Pons (tissue), 1 donor: ENCODE results near the gene C4BPA.

Experiments
- DNase-seq: peaks from one replicate; pipeline ENCODE4 v3.0.0-alpha.2; 2016; ENCODE audit warnings: low spot score

Gene C4BPA

DNA sequence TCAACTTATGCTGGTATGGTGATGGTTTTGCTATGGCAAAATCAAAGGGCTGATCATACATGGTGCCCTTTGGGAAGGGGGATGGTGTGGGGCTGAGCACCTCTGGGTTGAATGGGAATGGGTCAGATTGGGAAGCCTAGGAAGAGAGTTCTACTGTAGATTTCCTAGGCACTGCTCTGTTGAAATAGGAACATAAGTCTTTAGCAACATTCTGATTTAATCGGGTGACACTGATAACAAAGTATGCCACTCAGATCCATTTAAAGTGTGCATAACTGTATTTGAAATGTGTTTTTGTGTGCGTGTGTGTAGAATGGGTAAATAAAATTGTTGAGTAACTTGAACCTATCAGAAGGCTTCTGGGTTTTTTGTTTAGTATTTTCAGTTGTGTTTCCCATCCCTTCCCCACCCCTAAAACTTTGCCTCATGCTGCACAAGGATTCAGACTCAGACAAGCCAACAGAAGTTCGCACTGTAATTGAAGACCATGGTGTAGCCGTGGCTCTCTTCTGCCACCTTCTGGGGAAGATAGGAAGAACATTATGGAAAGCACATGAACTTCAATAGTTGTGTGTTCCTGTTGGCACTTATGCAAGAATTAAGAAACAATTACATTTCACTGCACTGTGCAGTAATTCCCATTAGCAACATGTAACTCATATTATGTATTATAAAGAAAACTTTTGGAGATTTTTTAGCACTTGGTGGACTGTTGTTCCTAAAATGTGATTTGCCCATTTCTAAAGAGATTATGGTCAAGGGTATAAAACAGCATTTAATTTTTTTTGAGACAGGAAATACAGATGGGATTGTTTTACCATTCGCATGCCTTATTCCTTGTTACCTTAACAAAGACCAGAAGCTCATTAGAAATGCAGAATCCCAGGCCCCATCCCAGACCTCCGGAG, 26.3 kb upstream of the C4BPA start:
- peak; percentile 88 for DNase-seq

DNA sequence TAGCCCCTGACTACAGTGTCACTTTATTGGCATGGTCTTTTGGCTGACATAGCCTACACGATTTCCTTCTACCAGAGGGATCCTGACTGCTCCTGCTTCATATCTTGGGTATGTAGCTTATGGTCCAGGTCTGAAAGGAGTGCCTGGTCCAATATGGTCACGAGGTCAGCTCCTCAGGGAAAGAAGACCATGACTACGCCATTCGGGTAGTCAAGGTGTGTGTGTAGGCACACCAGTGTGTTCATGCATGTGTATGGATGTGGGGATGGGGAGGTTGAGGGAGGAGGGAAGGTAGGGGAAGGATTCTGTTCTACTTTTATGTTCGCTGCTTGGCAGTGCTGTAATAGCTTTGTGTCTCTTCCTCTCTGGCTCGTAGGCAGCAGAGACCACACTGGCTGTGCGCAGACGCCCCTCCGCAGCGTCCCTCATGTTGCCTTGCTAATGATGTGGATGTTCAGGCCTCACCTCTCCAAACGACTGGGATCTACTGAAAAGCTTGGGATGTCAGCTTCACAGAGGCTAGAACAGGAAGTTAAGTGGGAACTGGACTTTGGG, 25.4 kb upstream of the C4BPA start:
- no peak for DNase-seq

DNA sequence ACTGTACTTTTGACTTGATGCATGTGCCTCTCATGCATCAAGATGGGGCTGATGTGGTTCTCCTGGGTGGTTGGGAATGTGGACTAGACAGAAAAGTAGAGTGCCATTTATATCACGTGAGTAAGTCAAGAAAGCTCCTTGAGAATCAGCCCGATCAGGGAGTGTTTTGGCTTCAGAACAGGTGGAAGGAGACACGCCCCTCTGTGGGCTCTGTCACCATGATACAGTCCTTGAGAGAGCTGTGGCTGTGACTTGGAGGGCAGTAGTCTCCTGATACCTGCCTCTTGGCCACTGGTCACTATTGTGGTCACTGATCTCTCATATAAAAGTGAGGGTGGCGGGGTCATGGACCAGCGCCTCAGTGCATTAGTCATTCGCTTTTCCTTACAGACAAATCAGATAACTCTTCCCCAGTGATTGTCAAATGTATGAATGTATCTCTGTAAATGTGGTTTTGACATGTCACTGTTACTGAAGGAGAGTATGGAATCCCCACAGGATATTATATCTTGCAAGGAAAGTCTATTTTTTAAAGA, 24.3 kb upstream of the C4BPA start:
- no peak for DNase-seq

DNA sequence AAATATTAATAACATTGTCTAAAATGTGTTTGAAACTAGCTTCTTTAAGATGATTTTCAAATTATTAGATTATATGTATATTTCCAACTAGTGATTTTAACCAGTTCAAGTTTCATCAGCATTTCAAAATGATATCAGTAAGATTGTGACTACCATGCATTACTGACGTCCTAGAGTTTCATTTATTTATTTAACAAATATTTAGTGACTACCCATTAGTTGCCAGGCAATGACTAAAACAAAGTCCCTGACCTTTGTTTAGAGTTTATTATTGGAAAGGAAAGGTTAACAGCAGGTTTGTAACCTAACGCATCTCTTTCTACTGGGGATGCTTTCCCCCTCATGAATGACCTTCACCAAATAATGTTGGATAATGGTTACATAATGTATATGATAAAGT, 22.9 kb upstream of the C4BPA start:
- DNase-seq: no peak

DNA sequence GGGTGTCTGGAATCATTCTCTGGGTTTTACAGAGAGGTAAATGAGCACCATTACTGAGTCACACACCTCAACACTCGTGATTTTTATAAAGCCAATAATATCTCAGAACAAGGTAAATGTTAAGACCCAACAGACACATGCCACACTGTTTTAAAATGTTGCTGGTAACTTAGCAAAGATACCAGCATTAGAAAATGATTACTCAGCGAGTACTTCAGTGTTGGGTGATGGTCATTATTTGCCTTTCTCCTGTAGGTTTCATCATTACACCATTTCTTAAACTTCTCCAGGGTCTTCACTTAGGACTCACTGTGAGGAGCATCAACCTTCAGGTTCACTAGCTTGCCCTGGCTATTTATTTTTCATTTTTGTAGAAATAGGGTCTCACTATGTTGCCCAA, 22.2 kb upstream of the C4BPA start:
- no peak for DNase-seq

DNA sequence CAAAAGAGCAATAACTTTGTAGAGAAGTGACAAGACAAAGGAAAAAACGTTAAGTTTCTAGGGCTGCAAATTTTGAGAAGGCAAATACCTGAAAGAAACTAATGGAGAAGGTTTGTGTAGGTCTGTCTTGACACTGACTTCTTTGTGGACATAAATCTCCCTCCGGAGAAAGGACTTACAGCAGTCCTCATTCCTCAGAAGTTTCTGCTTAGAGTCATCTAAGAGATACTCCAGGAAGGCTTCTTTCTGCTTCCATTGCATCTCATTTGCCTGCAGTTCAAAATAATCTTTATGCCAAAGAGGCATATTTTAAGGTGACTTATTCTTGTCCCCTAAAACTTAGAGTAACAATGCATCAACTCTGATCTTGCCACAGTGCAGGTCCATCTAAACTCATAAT, 19.8 kb upstream of the C4BPA start:
- no peak for DNase-seq

DNA sequence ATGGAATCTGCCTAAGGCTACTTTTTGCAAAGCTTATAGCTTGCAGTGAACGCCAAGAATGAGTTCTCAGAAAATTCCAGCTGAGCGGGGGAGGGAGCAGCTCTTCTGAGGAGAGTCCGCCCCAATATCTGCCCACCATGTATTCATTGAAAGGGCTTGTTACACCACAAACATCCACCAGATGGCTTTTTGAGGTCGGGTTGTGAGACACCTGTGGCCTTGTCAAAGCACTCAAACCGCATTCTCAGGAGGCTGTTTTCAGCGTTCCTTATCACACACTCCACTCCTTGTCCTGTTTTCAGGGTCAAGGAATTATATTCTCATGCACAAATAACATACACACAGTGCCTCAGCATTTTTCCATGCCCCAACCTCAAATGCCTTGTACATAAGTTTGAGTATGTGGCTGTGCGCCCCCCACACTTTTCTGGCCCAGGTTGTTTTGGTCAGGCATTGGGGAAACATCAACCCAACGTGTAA, 19.3 kb upstream of the C4BPA start:
- DNase-seq: peak; percentile 75

DNA sequence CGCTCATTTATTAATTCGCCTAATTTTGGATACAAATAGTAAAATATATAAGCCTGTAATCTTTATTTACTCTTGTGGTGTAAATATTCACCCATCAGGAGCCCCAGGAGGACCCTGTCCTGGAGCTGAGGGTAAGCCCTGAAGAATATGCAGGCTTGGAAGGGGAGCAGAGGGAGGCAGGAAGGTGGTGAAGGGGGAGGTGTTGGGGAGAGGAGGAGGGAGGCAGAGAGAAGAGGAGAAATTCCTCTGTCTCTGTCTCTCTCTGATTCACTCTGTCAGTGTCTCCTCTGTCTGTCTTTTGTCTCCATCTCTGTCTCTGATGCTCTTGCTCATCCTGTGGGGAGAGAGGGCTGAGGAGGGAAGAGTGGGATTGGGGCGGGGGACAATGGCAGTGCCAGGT, 18.1 kb upstream of the C4BPA start:
- no peak for DNase-seq

DNA sequence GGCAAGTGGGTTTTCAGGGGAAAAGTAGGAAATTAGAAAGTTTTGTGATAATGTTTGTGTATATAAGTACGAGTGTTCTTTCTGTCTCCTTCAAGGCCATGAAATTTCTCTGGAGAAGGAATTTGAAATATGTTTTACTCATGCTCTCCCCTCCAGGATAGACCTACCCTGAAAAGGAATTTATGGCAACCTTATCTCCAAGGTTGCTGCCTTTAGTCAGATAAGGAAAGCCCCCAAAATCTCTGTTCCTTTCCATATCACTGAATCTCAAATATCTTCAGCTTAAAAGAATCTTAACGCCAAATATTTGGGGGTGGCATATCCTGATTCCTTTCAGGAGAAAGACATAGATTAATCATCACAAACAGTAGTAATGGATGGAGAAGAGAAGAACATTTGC, 15.9 kb upstream of the C4BPA start:
- no peak for DNase-seq

DNA sequence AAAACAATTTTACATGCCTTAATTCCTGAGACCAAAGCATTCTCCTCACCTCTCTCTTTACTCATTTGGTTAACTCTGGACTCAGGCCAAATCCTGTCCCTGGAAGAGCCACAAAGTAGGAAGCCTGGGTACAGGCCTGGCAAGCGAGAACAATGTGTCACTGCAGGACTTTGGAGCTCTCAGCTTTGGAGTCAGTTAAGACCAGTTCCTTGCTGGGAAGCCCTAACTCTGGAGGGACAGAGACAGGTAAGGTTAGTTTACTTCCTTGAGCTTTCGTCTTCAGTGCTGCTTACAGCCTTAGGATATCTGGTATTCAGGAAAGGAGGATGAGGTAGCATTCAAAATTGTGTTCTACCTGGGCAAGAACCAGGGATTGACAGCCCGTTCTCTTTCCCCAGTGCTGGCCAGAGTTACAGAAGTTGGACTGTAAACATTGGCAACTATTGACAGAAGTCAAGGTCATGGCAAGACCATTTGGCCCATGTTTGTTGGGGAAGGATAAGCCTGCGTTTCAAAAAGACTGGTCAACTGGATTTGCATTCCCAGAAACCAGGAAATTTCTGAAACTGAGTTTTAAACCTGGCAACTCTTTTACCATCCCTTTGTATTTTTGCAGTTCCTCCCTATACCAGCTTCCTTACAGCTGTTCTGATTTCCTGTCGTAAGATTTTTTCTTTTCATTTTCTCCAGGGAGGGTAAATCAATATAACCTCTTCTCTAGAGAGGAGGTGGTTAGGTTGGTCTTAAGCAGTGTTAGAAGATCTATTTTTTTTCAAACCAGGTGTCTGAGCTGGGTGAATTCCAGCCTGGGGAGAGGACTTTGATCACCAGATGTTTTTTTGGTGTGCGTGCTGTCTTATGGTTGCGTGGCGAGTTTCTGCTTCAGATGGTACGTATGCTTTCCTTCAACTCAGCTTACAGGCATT, 15.1 kb upstream of the C4BPA start, which contains the start of gene C4BPB:
C4BPB (plus strand) TSS at position 160 of the 926 bp plus-strand sequence; CDS start at position 832, 672 bp downstream.
- no peak for DNase-seq

DNA sequence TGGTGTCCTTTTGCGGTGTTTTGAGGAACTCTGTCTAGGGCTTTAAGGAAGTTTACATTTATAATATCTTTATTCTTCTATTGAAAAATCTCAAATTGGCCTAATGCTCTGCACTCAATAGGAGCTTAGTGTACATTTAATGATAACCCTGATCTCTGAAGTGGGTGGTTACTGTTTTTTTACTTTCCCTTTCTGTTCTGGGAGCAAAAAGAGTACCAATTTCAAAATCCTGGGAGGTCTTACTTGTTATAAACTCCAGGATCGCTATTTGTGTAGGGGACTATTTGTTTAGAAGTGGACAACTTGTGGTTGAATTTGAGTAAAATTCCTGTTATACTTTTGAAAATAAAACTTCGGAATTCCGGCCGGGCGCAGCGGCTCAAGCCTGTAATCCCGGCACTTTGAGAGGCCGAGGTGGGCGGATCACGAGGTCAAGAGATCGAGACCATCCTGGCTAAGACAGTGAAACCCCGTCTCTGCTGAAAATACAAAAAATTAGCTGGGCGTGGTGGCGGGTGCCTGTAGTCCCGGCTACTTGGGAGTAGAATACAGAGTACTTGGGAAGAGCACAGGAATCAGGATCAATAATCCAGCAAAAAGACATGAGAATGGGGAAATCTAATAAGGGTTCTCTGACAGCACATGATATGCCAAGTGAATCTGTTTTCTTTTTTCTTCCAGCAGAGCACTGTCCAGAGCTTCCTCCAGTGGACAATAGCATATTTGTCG, 14.2 kb upstream of the C4BPA start:
- DNase-seq: no peak

DNA sequence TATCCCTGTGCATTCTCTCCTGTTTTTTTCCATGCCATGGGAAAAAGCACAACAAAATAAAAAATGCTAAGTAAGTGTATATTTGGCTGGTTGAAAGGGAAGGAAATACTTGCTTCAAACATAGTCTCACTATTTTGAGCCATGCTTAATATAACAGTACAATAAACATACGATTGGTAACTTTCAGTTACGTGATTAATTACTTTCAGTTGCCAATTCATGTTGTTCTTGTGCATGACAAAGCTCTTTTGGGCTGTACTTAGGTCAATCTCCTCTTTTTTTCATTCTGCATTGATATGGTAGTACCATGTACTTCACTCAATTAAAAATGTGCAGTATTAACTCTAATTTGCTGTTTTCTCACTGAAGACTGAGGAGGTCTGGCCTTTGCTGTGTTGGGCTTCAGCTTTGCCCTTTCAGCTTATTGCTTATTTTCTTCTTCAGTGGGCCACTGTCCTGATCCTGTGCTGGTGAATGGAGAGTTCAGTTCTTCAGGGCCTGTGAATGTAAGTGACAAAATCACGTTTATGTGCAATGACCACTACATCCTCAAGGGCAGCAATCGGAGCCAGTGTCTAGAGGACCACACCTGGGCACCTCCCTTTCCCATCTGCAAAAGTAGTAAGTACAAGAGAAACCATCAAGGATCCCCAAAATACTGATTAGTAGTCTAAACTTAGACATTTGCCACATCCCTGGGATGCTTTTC, 12.7 kb upstream of the C4BPA start:
- no peak for DNase-seq

DNA sequence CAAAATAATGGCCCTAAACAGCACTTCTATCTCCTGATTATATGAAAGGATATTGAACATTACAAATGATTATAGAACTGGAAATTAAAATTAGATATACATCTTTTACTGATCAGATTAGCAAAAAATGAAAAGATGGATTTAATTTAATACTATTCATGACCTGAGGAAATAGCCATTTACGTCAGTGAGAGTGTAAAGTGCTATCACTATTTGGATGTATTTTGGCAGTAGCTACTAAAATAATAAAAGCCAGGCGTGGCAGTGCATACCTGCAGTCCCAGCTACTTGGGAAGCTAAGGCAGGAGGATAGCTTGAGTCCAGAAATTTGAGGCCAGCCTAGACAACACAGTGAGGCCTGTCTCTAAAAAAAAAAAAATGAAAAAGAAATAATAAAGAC, 10.1 kb upstream of the C4BPA start:
- DNase-seq: no peak

DNA sequence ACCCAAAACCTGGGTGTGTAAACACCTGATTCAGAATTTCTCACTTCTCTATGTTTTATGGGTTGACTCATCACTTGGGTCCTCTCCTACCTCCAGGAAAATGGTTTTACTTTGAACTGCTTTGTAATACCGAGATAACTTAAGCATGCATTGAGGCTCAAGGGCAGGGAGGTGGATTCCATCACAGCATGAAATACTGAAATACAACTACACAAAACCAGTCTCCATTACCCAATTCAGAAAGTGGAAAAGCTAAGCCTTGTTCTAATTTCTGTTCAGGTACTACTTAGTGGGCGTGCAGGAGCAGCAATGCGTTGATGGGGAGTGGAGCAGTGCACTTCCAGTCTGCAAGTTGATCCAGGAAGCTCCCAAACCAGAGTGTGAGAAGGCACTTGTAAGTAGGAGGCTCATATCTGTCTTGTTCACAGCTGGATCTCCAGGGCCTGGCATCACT, 6.1 kb upstream of the C4BPA start:
- DNase-seq: no peak

DNA sequence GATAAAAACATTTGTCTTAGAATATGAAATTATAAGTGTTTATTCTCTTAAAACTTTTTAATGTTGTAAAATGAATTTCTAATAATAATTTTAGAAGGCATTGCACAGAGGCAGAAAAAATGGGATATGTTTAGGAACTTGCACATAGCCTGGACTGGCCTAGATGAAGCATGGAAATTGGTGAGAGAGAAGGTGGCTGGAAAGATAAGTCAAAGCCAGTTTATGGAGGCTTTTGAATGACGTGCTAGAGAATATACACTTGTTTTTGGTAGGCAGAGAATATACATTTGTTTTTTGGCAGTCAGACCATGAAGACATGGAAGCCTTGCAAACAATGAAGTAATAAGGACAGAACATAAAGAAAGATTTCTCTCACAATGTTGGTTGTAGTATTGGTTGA, 2.3 kb upstream of the C4BPA start:
- DNase-seq: no peak

DNA sequence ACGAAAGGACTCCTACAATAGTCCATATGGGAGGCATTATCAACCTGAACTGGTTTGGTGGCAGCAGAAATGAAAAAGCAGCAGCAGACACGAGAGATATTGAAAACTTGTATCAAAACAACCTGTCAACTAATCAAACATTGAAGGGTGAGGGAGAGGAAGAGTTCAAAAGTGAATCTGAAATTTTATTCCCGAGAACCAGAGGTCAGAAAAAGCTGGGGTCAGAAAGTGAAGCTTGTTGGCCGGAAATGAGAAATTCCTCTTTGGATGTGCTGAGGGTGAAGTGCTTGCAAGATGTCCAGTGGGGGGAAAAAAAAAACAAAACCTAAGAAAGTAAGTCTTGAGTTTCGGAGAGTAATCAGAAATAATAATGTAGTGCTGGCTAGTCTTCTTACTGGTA, 1.9 kb upstream of the C4BPA start:
- no peak for DNase-seq

DNA sequence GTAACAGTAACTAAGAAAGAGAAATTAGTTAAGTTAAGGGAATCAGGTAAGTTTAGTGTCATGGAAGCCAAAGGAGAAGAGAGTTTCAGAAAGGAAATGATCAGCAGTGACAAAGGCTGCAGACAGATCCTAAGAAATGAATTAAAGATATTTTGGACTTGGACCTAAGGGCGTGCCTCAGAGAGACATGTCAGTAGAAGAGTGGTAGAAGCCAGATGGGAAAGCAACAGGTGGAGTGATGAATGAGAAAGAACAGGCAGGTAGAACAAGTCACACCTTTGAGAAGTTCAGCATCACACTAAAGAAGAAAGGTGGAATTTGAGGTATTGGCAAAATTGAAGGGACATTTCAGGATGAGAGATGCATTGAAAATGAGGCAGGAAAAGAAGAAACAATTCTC, 1.4 kb upstream of the C4BPA start:
- DNase-seq: no peak

DNA sequence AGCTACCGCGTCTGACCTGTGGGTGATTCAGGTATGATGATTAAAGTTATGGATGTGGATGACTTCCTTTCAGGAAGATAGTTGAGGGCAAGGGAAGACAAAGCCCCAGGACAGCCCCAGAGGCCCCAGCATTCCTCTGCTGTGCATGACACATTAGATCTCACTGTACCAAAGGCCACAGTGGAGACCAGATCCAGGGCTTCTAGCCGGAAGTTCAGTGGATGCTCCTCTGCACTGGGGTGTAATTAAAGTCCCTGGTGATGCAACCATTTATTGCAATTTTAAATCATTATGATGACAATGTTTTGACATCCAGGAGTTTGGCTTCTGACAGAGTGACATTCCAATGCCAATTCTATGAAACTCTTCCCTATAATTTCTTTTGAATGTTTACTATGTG, 5.0 kb downstream of the C4BPA start:
- DNase-seq: no peak

DNA sequence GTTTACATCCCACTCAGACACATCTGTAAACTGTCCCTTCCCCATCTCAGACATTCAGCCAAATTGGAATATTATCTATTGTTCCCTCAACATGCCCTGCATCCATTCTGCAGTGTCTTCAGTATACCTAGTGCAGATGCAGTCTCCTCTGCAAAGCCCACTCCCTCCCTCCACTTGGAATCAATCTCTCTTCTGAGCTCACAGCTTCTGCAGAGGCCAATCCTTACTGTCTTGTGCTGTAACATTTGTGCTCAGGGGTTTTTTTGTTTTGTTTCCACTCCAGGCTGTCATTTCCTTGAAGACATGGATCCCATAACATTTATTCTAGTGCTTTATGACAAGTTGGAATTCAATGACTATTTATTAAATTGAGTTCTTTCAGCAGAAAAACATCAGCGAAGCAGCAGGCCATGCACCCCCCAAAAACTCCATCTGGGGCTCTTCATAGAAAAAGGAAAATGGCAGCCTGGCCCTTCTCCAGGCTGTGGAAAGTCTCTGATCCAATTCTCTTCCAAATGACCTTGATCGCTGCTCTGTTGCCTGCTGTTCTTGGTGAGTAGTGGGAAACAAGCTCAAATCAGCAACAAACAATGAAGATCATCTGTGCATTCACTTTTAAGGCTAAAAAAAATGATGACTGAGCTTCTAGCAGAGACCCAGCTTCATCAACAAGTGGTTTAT, 8.7 kb downstream of the C4BPA start:
- DNase-seq: no peak

DNA sequence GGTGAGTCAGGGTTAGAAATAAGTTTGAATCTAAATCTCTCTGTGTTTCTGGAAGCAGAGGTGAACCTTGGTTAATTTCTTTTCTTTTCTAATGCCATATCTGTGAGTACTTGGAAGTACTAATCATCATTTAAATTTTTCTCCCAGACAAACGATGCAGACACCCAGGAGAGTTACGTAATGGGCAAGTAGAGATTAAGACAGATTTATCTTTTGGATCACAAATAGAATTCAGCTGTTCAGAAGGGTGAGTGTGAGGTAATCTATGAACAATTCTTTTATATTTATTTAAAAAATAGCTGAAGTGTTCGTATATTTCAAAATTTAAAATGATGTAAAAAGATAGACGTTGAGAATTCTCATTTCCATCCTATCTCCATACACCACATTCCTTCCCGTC, 11.2 kb downstream of the C4BPA start:
- DNase-seq: no peak
